A673 (cell line): ENCODE data around the gene DROSHA. TPM values are rescaled to one million over a fixed set of nuclear protein-coding genes. Genes with fewer than 3 reads are reported as not detected.

Experiments used
- BruUV-seq: library from RNA; stranded (reverse); fragments of 400-500 nt; replicated peaks from 2 replicates; lab custom pipeline; 2021; lab: Mats Ljungman, UMichigan
- CTCF ChIA-PET: fragments of 300-600 bp; sonication (Branson Sonifier 250); formaldehyde crosslinking; loops from one replicate; lab custom pipeline; 2022; ENCODE audit warnings: antibody characterized with exemption; lab: Charles Lee
- POLR2A ChIA-PET: fragments of 300-600 bp; sonication (Branson Sonifier 250); formaldehyde crosslinking; loops from one replicate; lab custom pipeline; 2022; ENCODE audit warnings: antibody characterized with exemption; ENCODE audit not compliant: low non-redundant PET; lab: Charles Lee
- DNase-seq: peaks from one replicate; pipeline ENCODE4 v3.0.0-alpha.2; 2015; ENCODE audit warnings: low spot score
- H3K27ac ChIP-seq: fragments of 200-600 bp; sonication (generic); 2 replicates; pipeline ENCODE4 v1.5.1; 2016; ENCODE audit warnings: mixed run types, low read depth, mild to moderate bottlenecking, mixed read lengths, antibody characterized with exemption, low read length; ENCODE audit not compliant: poor library complexity, severe bottlenecking
- H3K27me3 ChIP-seq: fragments of 200-600 bp; sonication (generic); replicated peaks from 2 replicates; pipeline ENCODE4 v1.6.1; 2017; ENCODE audit warnings: mixed run types, low read depth, mild to moderate bottlenecking, mixed read lengths, antibody characterized with exemption, low read length; ENCODE audit not compliant: insufficient read depth, poor library complexity
- H3K36me3 ChIP-seq: fragments of 200-600 bp; sonication (generic); 2 replicates; pipeline ENCODE4 v1.6.1; 2016; ENCODE audit warnings: mixed run types, mild to moderate bottlenecking, mixed read lengths, antibody characterized with exemption, low read length; ENCODE audit not compliant: insufficient read depth, poor library complexity, severe bottlenecking
- H3K4me1 ChIP-seq: fragments of 200-600 bp; sonication (generic); 2 replicates; pipeline ENCODE4 v1.6.1; 2017; ENCODE audit warnings: mixed run types, mild to moderate bottlenecking, mixed read lengths, antibody characterized with exemption, low read length; ENCODE audit not compliant: insufficient read depth, poor library complexity, severe bottlenecking
- H3K4me3 ChIP-seq: fragments of 200-600 bp; sonication (generic); 2 replicates; pipeline ENCODE4 v1.5.1; 2016; ENCODE audit warnings: low read depth, mixed run types, mild to moderate bottlenecking, mixed read lengths, low read length; ENCODE audit not compliant: poor library complexity, severe bottlenecking
- H3K9me3 ChIP-seq: fragments of 200-600 bp; sonication (generic); 2 replicates; pipeline ENCODE4 v1.6.1; 2016; ENCODE audit warnings: mixed run types, low read depth, mild to moderate bottlenecking, mixed read lengths, antibody characterized with exemption, low read length; ENCODE audit not compliant: poor library complexity, severe bottlenecking
- EZH2 ChIP-seq: fragments of 200-600 bp; sonication (generic); IDR thresholded peaks from 2 replicates; pipeline ENCODE4 v1.6.1; 2017; ENCODE audit warnings: borderline replicate concordance, low read depth, mild to moderate bottlenecking, mixed read lengths, antibody characterized with exemption, low read length; ENCODE audit not compliant: poor library complexity, severe bottlenecking
- intact Hi-C: fragments of 100-400 bp; cut with micrococcal nuclease; formaldehyde crosslinking; loops from one replicate; pipeline ENCODE4 v1.10.0; 2022; ENCODE audit not compliant: unreplicated experiment
- total RNA-seq: library from RNA; stranded (reverse); gene quantifications from 2 replicates; pipeline ENCODE4 v1.2.3, GENCODE V29; 2021
- TF ChIP-seq, protein P1 (sequence below): fragments of 300-800, 200-600 bp; sonication (generic); conservative IDR thresholded peaks from 2 replicates; pipeline ENCODE4 v1.5.1; 2017; ENCODE audit warnings: low read depth, mild to moderate bottlenecking, antibody characterized with exemption, low read length, moderate library complexity, mixed read lengths

Gene DROSHA
- total RNA-seq, 1 experiment from 2014 or later: 143 TPM

DNA sequence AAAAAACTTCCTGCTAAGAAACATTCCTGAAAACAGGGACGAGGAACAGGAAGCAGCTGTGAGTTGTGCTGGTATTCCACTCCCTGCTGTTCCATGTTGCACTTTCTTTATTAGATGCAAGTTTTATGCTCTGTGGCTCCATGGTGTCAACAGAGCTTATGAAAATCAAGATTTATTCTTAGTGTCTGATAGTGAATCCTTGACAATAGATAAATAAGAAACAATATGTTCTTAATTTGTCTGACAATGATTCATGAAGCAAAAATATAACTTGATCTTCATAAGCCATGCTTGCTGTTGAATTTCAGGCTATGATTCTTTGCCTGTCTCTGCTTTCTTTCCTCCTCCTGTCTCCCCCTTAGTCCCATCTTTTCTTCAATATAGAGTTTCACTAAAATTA lies 119.6 kb downstream of the DROSHA start:
- intact Hi-C loops: loop anchor here (5.0 kb wide), 1 partner anchor 55 kb away; no protein-coding TSS in a partner anchor
- H3K4me3 ChIP-seq: no peak overlapping the region
- CTCF ChIA-PET: no interaction called here
- TF ChIP-seq EZH2: no peak
- TF ChIP-seq, protein P1, sequence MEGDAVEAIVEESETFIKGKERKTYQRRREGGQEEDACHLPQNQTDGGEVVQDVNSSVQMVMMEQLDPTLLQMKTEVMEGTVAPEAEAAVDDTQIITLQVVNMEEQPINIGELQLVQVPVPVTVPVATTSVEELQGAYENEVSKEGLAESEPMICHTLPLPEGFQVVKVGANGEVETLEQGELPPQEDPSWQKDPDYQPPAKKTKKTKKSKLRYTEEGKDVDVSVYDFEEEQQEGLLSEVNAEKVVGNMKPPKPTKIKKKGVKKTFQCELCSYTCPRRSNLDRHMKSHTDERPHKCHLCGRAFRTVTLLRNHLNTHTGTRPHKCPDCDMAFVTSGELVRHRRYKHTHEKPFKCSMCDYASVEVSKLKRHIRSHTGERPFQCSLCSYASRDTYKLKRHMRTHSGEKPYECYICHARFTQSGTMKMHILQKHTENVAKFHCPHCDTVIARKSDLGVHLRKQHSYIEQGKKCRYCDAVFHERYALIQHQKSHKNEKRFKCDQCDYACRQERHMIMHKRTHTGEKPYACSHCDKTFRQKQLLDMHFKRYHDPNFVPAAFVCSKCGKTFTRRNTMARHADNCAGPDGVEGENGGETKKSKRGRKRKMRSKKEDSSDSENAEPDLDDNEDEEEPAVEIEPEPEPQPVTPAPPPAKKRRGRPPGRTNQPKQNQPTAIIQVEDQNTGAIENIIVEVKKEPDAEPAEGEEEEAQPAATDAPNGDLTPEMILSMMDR: no peak
- peaks cover 14% of the 10 kb centered on the region for H3K36me3 ChIP-seq
- H3K9me3 ChIP-seq: no peaks in the 10 kb centered on the region
- POLR2A ChIA-PET: no interaction called here
- peak; percentile 84 for DNase-seq
- no peaks in the 10 kb centered on the region for H3K27me3 ChIP-seq
- peaks cover 75% of the 10 kb centered on the region for H3K4me1 ChIP-seq
- no TSS peak for BruUV-seq
- peak overlapping the region; percentile 48 for H3K27ac ChIP-seq

DNA sequence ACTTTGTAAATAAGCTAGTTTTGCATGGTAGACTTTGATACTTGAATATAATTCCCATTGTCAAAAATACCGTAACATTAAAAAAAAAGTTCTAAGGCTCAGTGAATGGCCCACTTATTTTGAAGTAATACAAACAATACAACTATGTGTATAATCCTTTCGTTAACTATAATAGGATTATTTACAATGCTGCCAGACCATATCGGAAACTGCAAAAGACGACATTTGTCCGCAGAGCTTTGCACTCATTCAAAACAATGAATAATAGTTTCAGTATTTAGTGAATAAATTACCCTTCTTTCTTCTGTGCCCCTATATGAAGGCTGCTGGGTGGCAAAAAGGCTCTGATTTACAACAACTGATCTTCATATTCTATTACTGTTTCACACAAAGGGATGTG lies 121.8 kb downstream of the DROSHA start:
- peak; percentile 51 for DNase-seq
- H3K36me3 ChIP-seq: peaks cover 23% of the 10 kb centered on the region
- no TSS peak for BruUV-seq
- H3K27me3 ChIP-seq: no peaks in the 10 kb centered on the region
- no peak overlapping the region for H3K4me3 ChIP-seq
- intact Hi-C loops: loop anchor here (5.0 kb wide), 1 partner anchor 57 kb away; no protein-coding TSS in a partner anchor
- ChIA-PET CTCF (interaction anchor here (0.9 kb wide), 1 partner anchor 178 kb away, joined by 6 read pairs; no protein-coding TSS in a partner anchor), POLR2A (interaction anchor here (0.7 kb wide), 1 partner anchor 1550 kb away, joined by 9 read pairs; no protein-coding TSS in a partner anchor)
- peaks cover 68% of the 10 kb centered on the region for H3K4me1 ChIP-seq
- no peak for TF ChIP-seq EZH2
- TF ChIP-seq, protein P1: no peak
- no peaks in the 10 kb centered on the region for H3K9me3 ChIP-seq
- no peak overlapping the region for H3K27ac ChIP-seq

DNA sequence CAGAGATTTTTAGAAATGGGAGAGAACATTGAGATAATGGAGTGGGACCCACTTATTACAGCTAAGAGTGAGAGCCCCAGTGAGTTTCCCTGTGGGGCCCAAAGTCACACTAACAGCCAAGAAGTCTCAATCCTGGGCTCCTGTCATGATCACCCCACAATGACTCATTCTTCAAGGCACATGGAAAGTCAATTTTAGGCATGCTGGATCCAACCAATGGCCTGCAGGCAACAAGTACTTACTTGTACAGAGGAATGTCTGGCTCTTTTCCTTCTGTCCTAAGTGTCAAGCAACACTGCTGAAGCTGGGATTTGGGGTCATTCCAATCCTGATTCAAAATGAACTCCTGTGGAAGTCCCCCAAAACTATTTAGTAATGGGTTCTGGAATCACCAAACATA lies 123.1 kb downstream of the DROSHA start:
- no TSS peak for BruUV-seq
- no peak for TF ChIP-seq EZH2
- TF ChIP-seq, protein P1: no peak
- Histone ChIP-seq H3K36me3 (peaks cover 23% of the 10 kb centered on the region), H3K4me1 (peaks cover 56% of the 10 kb centered on the region), H3K27ac (no peak overlapping the region), H3K9me3 (no peaks in the 10 kb centered on the region), H3K4me3 (no peak overlapping the region), H3K27me3 (no peaks in the 10 kb centered on the region)
- intact Hi-C loops: no loop called here
- ChIA-PET CTCF (no interaction called here), POLR2A (no interaction called here)
- peak; percentile 23 for DNase-seq
